GM23338 (cell line): ENCODE data around the gene COL24A1.

Experiments
- CREB1 ChIP-seq: fragments of 250-450 bp; sonication (Bioruptor Pico); IDR thresholded peaks from 2 replicates; pipeline ENCODE4 v1.5.0; 2020; ENCODE audit warnings: low read depth, mild to moderate bottlenecking, moderate library complexity
- CTCF ChIP-seq, 2 experiments: fragments of 200-600 bp in 1 of 2; sonication (generic) in 1 of 2; conservative IDR thresholded peaks; 2 replicates each; pipeline versions ENCODE4 v1.5.1 to v1.6.1; 2016 to 2017; ENCODE audit warnings: antibody characterized with exemption in 2 of 2, low read depth in 2 of 2, mild to moderate bottlenecking in 2 of 2, moderate library complexity in 1 of 2
- EZH2 ChIP-seq: fragments of 200-600 bp; sonication (generic); IDR thresholded peaks from one replicate; pipeline ENCODE4 v1.8.0; 2017; ENCODE audit warnings: antibody characterized with exemption, mild to moderate bottlenecking, low read depth; ENCODE audit not compliant: unreplicated experiment
- POLR2AphosphoS5 ChIP-seq: IDR thresholded peaks from 2 replicates; pipeline ENCODE4 v1.6.1; 2016; ENCODE audit warnings: antibody characterized with exemption, low read depth
- ZNF114 ChIP-seq: fragments of 250-450 bp; sonication (Bioruptor Pico); IDR thresholded peaks from 2 replicates; pipeline ENCODE4 v1.5.0; 2020; ENCODE audit warnings: mild to moderate bottlenecking, moderate library complexity
- ZNF331 ChIP-seq: fragments of 250-450 bp; sonication (Bioruptor Pico); IDR thresholded peaks from 2 replicates; pipeline ENCODE4 v1.5.0; 2020; ENCODE audit warnings: low read depth, mild to moderate bottlenecking, moderate library complexity
- TF ChIP-seq, protein P1 (sequence below): IDR thresholded peaks from one replicate; pipeline ENCODE4 v1.6.1; 2018; ENCODE audit warnings: antibody characterized with exemption; ENCODE audit not compliant: unreplicated experiment

DNA sequence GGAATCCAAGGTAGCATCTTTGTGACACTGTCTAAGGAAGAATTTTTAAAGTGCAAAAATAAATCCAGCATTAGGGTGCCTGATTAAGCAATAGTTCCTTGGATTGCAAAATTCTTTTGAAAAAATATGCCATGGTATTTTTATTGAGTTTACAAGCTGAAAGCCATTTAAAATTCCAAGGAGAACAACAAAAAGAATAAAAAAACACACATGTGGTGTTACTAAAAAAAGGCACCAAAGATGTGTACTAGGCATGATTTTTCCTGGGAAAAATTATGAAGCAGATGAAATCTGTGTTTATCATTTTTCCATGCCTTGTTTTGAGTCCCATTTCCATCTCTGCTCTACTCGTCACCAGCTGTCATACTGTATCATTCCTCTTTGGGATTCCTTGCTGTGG lies 291.4 kb downstream of the COL24A1 start:
- TF ChIP-seq CTCF (conservative IDR thresholded peaks at IDR 0.05; ENCODE audit: low read depth in 2 of 2) (no peak), EZH2 (no peak), POLR2AphosphoS5 (no peak), ZNF331 (CRISPR knock-in tag) (no peak), CREB1 (no peak), ZNF114 (CRISPR knock-in tag) (no peak)
- TF ChIP-seq, protein P1, sequence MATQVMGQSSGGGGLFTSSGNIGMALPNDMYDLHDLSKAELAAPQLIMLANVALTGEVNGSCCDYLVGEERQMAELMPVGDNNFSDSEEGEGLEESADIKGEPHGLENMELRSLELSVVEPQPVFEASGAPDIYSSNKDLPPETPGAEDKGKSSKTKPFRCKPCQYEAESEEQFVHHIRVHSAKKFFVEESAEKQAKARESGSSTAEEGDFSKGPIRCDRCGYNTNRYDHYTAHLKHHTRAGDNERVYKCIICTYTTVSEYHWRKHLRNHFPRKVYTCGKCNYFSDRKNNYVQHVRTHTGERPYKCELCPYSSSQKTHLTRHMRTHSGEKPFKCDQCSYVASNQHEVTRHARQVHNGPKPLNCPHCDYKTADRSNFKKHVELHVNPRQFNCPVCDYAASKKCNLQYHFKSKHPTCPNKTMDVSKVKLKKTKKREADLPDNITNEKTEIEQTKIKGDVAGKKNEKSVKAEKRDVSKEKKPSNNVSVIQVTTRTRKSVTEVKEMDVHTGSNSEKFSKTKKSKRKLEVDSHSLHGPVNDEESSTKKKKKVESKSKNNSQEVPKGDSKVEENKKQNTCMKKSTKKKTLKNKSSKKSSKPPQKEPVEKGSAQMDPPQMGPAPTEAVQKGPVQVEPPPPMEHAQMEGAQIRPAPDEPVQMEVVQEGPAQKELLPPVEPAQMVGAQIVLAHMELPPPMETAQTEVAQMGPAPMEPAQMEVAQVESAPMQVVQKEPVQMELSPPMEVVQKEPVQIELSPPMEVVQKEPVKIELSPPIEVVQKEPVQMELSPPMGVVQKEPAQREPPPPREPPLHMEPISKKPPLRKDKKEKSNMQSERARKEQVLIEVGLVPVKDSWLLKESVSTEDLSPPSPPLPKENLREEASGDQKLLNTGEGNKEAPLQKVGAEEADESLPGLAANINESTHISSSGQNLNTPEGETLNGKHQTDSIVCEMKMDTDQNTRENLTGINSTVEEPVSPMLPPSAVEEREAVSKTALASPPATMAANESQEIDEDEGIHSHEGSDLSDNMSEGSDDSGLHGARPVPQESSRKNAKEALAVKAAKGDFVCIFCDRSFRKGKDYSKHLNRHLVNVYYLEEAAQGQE, result no peak
